HL-60 (cell line): ENCODE results near the gene ABCA4.

ENCODE experiments used
- DNase-seq, 2 experiments: peaks; one replicate each; pipeline ENCODE4 v3.0.0-alpha.2; 2010 to 2020; ENCODE audit warnings: low read depth in 1 of 2, low spot score in 1 of 2
- H3K27ac ChIP-seq: fragments of 250-450 bp; sonication (Bioruptor Pico); replicated peaks from 2 replicates; pipeline ENCODE4 v1.5.1; 2020; ENCODE audit warnings: mild to moderate bottlenecking, moderate library complexity
- H3K27me3 ChIP-seq: fragments of 250-450 bp; sonication (Bioruptor Pico); 2 replicates; pipeline ENCODE4 v1.5.1; 2021; ENCODE audit warnings: mild to moderate bottlenecking, moderate library complexity; ENCODE audit not compliant: insufficient read depth, poor library complexity, severe bottlenecking
- H3K4me3 ChIP-seq: replicated peaks from 2 replicates; pipeline ENCODE4 v1.5.1; 2011; ENCODE audit warnings: mild to moderate bottlenecking, control low read depth, low read length; ENCODE audit not compliant: insufficient read depth
- CTCF ChIP-seq: IDR thresholded peaks from one replicate; pipeline ENCODE4 v1.5.1; 2011; ENCODE audit warnings: low read length, control low read depth, inconsistent platforms; ENCODE audit not compliant: insufficient read depth
- GABPA ChIP-seq: IDR thresholded peaks from 2 replicates; pipeline ENCODE4 v1.6.1; 2012; ENCODE audit warnings: low read depth
- POLR2AphosphoS5 ChIP-seq: IDR thresholded peaks from 2 replicates; pipeline ENCODE4 v1.6.1; 2012; ENCODE audit warnings: low read depth
- REST ChIP-seq: IDR thresholded peaks from 2 replicates; pipeline ENCODE4 v1.6.1; 2012; ENCODE audit warnings: low read depth; ENCODE audit not compliant: insufficient replicate concordance
- SPI1 ChIP-seq: IDR thresholded peaks from 2 replicates; pipeline ENCODE4 v1.6.1; 2012; ENCODE audit warnings: low read depth, mild to moderate bottlenecking, borderline replicate concordance

The ABCA4 gene

GRCh38 chr1:93977598-93977945, 143.4 kb downstream of the ABCA4 start:
- Histone ChIP-seq H3K27me3 (no peaks in the 10 kb centered on the region), H3K27ac (no peak overlapping the region), H3K4me3 (no peak overlapping the region)
- no peak for DNase-seq
- TF ChIP-seq SPI1: no peak
- no peak for TF ChIP-seq GABPA
- no peak for TF ChIP-seq POLR2AphosphoS5
- no peak for TF ChIP-seq CTCF
- TF ChIP-seq REST: no peak

DNA sequence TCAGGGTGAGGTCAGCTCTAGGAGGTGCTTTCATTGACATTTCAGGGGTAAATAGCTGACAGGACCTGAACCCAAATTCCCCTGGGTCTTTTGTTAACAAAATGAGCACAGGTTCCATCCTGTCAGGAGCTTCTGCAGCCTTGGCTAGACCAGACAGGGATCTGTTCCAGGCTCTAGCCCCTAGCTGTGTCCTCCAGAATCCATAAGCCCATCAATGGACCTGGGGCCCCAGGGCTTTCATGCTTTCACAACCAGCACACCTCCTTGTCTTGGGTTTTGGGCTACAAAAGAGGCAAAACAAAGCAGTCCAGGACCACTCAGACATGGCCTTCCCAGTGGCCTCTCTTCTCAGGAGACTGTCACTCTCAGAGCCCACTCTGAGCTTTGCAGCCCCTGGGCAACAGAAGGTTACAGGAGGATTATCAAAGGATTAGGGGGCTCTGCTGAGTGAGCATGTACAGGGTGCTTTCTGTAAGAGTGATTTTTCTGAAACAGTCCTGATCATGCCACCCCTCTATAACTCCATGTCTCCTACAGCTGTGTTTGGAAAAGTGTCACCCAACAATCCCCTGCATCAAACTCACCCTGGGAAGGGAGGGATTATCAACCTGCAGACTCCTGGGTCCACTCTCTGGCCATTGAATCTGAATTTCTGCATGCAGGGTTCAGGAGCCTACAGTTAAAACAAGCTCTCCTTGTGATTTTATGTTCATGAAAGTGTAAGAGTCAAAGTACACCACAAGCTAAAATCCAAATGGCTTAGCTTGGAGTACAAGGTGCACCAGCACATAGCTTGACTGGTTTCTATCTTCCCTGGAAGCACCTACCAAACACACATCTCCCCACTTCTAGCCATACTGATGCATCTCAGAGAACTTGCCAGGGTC, 144.0 kb downstream of the ABCA4 start:
- no peak overlapping the region for H3K4me3 ChIP-seq
- TF ChIP-seq GABPA (no peak), SPI1 (no peak)
- H3K27me3 ChIP-seq: no peaks in the 10 kb centered on the region
- no peak overlapping the region for H3K27ac ChIP-seq
- no peak for DNase-seq

DNA sequence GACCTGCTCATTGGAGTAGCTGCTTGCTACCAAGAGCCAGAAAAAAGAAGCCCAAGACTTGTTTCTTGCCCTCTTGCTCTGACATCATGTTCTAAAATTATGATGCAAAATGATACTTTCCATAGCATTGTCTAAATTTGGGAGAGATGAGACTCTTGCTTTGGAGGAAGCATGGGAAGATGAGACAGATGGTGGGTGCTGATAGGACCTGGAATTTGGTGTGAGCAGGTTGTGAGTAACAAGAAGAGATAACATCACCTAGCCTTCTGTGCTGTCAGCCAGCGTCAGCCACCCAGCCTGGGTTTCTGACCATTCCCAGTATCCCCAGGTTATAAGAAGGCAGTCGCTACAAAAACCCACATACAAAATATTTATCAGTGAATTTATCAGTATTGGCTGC, 144.7 kb downstream of the ABCA4 start:
- DNase-seq: no peak
- Histone ChIP-seq H3K27me3 (no peaks in the 10 kb centered on the region), H3K4me3 (no peak overlapping the region), H3K27ac (no peak overlapping the region)
- TF ChIP-seq CTCF (no peak), REST (no peak), POLR2AphosphoS5 (no peak), GABPA (no peak), SPI1 (no peak)

GRCh38 chr1:93972341-93972740, 148.6 kb downstream of the ABCA4 start:
- H3K4me3 ChIP-seq: no peak overlapping the region
- no peak overlapping the region for H3K27ac ChIP-seq
- TF ChIP-seq POLR2AphosphoS5 (no peak), CTCF (no peak), SPI1 (no peak), GABPA (no peak)
- no peaks in the 10 kb centered on the region for H3K27me3 ChIP-seq
- DNase-seq: no peak
